Fibroblast of skin of left quadriceps (primary cell): ENCODE results near the gene SPACA4.

Experiments
- DNase-seq, 2 experiments: peaks; one replicate each; pipeline ENCODE4 v3.0.0-alpha.2; 2013; ENCODE audit warnings: low read depth in 2 of 2

SPACA4 gene

DNA sequence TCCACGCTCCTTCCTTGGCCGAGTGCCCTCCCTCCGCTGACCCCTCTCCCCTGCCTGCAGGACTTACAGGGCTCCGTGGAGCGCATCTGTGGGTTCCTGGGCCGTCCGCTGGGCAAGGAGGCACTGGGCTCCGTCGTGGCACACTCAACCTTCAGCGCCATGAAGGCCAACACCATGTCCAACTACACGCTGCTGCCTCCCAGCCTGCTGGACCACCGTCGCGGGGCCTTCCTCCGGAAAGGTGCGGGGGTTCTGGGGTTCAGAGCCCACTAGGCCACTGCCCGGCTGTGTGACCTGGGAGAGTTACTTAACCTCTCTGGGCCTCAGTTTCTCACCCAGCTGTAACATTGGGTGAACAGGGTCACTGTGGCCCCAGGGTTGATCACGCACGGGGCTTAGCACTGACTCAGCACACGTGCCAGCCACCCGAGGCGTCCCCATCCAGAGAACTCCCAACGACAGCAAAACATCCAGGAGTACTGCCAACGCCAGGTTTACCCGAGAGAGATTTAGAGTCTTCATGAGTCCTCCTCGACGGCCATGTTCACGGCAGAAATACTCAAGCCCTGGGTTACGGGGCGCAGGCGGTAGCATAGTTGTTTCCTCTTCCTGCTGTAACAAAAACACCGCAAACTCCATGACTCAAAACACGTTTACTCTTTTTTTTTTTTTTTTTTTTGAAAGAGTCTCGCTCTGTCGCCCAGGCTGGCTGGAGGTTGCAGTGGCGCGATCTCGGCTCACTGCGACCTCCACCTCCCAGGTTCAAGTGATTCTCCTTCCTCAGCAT lies 9.7 kb upstream of the SPACA4 start:
- no peak for DNase-seq

DNA sequence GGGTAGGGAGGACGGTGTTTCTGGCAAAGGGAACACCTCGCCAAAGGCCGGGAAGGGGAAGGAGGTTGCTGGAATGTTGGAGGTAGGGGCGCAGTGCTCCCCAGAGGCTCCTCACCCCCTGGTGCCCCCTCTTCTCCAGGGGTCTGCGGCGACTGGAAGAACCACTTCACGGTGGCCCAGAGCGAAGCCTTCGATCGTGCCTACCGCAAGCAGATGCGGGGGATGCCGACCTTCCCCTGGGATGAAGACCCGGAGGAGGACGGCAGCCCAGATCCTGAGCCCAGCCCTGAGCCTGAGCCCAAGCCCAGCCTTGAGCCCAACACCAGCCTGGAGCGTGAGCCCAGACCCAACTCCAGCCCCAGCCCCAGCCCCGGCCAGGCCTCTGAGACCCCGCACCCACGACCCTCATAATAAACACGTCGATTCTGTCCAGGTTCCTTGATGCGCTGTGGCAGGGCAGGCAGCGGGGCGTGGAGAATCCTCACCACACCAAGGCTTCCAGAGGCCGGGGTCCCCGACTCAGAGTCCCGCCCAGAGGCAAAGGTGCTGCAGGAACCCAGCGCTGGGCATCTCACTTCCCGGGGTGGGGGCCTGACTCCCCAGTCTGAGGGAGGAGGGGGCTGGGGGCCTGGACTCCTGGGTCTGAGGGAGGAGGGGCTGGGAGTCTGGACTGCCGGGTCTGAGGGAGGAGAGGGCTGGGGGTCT lies 7.4 kb upstream of the SPACA4 start:
- DNase-seq, result no peak

DNA sequence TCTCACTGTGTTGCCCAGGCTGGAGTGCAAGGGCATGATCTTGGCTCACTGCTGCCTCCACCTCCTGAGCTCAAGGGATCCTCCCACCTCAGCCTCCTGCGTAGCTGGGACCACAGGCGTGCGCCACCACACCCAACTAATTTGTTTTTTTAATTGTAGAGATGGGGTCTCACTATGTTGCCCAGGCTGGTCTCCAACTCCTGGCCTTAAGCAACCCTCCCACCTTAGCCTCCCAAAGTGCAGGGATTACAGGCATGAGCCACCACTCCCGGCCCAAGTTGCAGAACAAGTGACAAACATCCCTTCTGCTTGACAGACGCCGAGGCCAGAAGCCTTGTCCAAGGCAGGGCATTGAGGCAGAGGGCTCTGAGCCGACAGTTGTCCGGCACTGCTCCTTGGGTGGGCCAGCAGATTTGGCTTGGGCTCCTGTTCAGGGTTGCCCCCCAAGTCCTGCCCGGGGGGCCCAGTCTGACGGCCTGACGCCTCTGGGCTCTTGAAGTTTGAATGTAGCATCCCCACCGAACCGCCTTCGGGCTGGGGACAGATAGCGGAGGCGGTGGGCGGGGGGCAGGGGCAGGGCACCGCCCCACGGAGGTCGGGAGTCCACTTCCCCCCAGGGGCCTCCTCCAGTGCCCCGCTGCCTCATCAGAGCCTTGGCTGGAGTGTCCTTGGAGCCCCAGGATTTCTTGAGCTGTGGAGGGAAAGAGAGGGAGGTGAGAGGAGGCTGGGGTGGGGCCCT lies 5.7 kb upstream of the SPACA4 start:
- DNase-seq, result no peak

DNA sequence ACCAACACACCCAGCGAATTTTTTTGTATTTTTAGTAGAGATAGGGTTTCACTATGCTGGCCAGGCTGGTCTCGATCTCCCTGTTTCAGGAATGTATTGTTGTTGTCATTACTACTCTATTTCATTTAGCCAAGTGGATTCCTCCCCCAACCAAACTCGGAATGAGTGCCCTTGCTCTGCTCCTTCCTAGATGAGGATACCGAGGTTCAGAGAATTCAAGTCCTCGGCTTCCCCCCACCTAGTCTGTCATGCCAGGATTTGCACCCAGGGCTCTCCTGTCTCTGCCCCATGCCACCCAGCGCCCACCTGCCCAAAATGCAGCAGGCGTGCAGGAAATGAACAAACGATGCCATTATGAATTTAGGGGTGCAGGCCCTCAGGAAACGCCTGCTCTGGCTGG lies 3.5 kb upstream of the SPACA4 start:
- no peak for DNase-seq

DNA sequence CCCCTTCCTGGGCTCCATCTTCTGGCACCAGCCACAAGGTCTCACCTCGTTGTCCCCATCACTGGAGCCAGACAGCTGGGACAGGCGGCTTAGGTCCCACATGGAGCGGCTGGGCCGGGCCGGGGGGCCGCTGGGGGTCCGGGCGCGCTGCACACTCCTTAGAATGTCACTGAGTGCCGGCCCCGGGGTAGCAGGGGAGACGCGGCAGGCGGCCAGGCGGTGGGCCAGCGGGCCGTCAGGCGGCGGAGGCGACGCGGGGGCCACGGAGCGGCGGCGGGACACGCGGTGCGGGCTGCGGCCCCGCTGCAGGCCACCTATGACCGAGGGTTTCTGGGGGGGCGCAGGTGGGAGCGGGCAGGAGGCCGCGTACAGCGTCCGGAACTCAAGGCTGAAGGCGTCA lies 3.1 kb upstream of the SPACA4 start:
- DNase-seq, result no peak

DNA sequence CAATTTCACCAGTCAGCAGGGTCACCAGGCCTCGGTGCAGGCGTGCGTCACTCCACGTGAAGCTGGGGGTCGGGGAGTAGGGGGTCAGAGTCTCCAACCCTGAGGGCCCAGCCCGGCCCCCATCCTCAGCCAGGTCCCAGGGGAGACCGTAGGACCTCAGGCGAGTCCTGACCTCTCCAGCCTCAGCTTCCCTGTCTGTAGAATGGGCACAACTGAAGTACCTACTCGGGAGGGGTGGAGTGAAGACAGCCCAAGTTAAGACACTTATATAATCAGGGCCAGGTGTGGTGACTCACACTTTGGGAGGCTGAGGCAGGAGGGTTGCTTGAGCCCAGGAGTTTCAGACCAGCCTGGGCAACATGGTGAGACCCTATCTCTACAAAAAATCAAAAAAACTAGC lies 2.7 kb upstream of the SPACA4 start:
- DNase-seq, result no peak

DNA sequence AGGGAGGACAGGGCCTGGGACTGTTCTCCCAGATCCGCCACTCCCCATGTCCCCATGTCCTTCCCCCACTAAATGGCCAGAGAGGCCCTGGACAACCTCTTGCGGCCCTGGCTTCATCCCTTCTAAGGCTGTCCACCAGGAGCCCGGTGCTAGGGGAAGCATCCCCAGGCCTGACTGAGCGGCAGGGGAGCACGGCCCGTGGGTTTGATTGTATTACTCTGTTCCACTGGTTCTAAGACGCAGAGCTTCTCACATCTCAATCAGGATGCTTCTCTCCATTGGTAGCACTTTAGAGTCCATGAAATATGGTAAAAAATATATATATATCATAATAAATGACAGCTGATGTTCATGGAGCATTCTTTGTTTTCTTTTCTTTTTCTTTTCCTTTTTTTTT lies 815 bp downstream of the SPACA4 start:
- no peak for DNase-seq

DNA sequence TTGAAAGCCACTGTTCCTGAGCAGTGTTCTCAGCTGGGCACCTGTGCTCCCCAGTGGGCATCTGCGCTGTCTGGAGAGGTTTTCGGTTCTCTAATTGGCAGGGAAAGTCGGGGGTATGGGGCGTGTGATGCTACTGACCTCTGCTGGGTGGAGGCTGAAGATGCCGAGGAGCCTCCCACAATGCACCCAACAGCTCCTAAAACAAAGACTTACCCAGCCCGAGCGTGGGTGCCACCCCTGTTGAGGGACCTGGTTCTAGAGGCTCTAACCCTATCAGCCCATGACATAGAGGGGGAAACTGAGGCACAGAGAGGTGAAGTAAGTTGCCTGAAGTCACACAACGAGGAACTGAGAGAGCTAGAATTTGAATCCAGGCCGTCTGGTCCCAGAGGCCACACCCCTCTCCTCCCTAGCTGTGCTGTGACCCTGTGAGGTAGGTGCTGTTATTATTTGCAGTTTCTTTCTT lies 2.3 kb downstream of the SPACA4 start:
- no peak for DNase-seq

DNA sequence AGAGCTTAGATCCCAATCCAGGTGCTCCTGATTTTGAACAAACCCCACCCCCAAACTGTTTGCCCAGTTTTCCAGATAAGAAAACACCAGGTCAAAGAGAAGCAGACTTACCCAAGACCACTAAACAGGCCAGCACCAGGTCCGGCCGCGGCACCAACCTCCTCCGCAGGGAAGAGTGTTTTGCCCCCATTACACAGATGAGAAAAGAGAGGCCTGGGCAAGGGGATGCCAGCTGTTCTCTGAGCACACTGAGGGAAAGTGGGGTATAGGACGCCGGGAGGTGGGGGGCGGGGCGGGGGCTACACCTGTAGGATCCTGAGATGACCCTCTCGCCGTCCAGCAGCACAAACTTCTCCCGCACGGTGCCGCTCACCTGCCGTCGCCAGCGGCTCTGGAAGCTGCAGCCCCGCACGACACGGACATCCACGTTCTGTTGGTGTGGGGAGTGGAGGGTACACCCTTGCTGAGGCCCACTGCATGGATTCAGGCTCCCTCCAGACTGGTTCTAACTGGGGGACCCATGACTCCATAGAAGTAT lies 3.1 kb downstream of the SPACA4 start:
- no peak for DNase-seq

DNA sequence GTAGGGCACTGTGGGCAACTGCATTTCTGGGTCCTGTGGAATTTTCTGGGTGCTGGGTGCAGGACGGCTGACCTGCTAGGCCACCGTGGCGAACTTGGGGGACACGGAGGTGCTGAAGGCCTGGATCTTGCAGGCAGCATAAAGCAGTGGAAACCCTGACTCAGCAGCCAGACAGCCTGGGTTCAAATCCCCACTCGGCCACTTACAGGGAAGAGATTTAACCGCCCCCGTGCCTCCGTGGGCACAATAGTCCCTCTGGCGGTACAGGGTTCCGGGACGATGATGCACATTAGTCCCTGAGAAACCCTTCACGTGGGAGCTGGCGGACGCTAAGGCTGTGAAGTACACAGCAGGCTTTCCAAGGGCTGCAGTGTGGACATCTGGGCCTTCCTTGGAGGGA lies 5.3 kb downstream of the SPACA4 start:
- DNase-seq, result no peak

DNA sequence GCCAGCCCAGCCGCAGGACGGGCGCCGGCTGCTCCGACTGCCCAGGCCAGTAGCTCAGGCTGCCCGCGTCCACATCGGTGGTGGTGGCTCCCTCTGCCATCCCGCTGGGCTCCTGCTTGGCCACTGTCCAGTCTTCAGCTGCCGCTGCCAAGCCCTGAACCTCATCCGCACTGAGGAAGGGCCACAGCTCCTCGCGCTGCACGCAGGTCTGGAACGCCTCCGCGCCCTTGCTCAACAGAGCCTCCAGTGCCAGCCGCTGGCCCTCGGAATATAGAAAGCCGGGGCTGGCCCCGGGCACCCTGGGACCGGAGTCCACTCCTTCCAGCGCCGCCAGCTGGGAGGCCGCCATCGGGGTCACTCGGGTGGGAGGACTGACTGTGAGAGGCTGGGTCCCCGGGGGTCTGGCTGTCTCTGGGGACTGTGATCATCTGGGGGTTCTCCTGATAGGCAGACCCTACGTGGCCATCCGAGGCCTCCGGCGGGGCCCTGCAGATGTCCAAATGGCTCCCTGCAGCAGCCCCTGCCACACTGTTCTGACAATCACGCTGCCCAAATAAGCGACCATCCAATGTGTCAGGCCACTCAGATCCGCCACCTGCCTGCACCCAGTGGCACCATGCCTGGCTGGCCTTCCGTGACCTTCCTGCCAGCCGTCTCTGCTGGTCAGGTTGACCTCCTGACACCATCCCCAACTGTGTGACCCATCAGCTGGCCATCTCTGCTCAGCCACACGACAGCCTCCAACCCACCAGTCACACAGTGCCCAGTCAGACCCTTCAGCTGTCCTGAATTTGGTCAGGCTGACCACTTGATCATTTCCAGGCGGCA lies 6.7 kb downstream of the SPACA4 start:
- DNase-seq, result no peak

DNA sequence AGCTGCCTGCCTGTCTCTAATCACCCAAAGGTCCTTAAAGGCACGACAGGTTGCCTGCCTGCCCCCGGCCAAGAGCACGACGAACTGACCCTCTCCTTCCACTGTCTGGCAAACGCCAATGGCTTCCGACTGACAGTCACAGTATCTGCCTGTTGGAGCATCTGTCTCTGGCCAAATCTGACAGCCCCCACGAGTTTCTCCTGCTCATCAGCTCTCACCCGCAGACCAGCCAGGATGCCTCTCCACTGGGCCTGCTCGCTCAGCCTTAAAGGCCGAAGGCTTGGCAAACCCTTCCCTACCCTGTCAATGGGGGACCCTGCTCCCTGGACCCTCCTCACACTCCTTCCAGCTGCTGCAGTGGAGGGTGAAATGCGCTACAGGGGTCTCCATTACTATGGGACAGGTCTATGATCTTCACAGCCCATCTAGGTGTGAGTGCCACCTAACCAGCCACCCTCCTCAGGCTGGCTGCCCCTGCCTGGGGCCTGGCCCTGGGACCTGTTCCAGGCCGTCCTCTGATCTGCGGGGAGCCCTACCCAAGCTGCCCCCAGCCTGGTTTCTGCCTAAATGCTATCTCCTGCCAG lies 7.4 kb downstream of the SPACA4 start:
- no peak for DNase-seq

DNA sequence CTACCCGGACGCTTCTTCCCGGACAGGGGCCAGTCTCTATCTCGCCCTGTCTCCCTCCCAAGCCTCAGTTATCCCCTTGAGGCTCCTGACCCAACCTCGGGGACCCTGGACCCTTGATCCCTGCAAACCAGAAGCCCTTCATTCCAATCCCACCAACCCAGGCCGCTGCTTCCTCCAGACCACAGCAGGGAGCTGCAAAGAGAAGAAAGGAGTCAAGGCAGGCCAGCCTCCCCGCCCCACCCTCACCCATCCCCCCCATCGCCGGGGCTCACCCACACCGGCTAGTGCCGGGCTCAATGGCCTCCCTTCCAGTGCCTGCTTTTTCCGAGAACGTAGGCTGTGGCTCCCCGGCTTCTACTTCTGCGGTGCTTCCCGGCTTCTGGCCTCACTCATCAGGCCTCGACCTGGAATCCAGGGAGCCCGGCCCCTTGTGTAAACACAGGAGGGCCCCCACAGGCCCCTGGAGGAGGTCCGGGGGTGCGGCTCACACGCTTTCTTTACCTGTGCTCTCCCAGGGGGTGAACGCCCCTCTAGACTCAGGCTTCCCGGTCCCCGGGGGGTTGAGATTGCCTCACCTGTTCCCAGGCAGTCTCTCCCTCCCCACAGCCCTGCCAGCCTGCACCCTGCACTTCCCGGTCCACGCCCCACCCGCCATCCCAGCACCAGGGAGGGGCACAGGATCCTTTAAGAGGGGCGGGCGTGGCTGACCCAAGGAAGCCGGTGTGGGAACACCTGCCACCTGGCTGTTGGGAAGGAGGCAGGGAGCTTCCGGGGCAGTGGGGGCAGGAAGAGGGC lies 8.1 kb downstream of the SPACA4 start, which contains the start of gene FAM83E:
TSS of gene FAM83E (minus strand) at position 641 of the 795 bp plus-strand sequence. CDS start 1,704 bp downstream, outside the sequence.
- no peak for DNase-seq

DNA sequence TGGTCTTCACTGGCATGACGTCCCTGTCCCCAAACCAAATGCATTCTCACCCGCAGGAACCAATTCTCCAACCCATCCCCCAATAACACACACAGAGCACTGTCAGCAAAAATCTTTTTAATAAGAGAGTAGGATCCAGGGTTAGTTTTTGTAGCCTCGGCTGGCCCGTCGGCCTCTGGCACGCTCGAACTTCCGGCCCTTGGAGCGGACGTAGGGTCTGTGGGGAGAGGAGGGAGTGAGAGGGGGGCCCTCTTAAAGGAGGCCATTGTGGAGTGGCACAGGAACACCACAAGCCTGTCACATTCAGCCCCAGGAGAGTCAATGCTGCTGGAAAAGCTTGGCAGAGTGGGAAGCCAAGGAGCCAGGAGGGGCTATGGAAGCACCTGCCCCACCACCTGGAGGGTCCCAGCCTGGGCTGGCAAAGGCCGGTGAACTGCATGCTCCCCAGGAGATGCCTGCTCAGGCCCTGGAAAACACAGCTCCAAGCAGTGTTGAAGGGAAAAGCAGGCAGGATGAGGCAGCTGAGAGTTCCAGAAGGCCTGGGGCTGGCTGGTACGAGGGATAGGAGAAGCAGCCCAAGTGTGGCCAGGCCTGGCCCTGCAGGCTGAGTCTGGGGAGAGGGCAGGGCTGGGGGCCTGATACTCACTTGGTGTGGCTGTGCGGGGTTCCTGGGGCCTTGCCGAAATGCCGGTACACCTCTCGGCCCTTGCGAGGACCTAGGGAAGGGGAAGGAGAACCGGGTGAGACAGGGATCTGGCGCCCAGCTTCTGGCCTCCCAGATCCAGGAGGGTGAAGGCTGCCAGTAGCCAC lies 8.9 kb downstream of the SPACA4 start:
- DNase-seq, result no peak

DNA sequence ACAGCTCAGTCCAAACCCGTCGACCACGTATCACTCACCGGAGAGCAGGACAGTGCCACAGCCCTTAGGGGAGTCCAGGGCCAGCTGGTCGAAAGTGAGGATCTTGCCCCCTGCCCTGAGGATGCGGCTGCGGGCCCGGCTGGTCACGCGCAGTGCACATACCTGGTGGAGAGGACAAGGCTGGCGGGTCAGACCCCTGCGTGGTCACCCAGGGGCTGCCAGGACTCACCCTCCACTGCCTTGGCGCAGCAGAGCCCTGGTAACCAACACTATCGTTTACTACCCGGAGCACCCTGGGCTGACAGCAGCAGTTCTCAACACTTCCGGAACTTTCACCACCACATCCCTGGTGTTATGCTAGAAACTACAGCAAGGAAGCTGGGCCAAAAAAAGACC lies 9.5 kb downstream of the SPACA4 start:
- no peak for DNase-seq

DNA sequence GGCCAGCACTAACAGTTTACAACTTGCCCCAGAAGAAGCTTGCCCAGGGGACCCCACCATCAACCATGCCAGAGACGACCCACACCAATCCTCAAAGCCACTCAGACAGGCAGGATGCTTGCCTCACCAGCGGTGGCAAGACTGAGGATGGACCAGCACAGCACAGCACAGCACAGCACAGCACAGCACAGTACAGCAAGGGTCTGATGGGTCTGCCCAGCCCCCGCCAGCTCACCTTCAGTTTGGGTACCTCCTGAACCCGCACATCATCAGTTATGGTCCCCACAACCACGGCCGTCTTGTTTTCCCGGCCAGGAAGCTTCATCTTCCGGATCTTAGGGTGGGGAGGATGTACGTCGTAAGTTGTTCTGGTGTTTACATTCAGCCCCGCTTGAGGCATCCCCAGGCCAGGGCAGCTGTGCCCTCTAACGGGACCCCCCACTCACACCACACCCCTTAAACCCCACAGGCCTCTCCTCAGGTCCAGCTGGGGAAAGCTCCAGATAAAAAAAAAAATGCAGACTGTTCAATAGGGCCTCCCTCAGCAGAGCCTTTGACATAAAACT lies 10.0 kb downstream of the SPACA4 start:
- no peak for DNase-seq

DNA sequence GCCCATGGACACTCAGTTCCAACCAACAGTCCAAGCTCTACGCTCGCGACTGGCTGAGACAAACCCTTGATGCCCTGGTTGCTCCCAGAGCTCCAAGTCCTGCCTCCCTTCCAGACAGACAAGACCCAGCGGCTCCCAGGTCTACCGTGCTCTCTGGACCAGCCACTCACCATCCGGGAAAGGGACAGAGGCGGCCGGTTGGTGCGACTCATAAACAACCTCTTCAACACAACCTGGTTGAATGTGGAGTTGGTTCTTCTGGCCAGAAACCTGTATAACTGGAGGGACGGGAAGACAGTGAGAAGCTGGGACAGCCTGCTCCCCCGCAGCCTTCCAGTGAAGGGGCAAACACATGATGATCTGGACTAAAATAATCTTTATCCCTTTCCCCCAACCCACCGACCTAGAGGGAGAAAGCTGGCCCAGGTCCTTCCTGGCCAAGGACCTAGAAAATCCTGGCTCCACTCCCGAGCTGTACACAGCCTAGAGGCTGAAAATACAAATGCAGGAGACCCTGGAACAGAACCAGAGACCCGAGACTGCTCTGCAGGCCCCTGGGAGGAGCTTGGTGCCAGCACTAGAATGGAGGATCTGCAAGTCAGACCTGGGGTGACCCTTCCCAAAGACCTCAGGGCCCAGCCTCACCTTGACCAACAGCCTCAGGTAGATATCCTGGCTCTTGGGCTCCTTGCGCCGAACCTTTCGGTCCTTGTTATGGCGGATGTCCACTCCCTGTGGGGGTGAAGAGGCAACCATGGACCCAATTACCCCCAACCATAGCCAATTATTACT lies 10.8 kb downstream of the SPACA4 start:
- no peak for DNase-seq

DNA sequence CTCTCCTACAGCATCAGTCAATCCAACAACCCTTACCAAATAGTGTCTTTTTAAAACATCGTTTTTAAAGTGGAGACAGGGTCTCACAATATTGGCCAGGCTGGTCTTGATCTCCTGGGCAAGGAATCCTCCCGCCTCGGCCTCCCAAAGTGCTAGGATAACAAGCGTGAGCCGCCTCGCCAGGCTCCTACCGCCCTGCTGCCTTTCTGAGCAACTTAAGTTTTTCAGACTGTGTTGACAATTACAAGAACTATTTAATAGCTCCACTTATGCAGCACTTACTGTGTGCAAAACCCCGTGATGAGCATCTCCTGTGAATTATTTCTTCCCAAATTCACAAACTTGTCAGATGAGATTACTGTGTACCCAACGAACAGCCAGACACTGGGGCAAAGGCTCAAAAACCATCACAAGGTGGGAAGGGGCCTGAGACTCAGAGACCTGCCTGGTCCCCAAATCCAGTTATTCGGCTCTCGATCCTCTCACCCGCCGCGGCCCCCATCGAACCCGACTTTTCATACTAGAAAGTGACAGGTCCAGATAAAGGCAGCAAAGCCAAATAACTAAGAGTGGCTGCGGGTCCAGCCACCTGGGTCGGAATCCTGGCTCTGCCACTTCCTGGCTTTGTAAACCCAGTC lies 11.9 kb downstream of the SPACA4 start:
- no peak for DNase-seq
